IPS-18c (cell line): ENCODE data around the gene STT3A.
"Not testable (repeated sequence)": the region's sequence is repeated elsewhere in the genome, so short reads cannot be mapped to it uniquely, and the experiment has no call there.

Source experiments
- H3K4me3 ChIP-seq: 2 replicates; pipeline ENCODE4 v1.7.0; 2013; ENCODE audit warnings: low read depth, mild to moderate bottlenecking, low read length, moderate library complexity; ENCODE audit not compliant: insufficient read depth
- H3K9me3 ChIP-seq: one replicate; pipeline ENCODE4 v1.6.1; 2013; ENCODE audit warnings: mild to moderate bottlenecking, low read length, moderate library complexity; ENCODE audit not compliant: control insufficient read depth, insufficient read depth

The STT3A gene

DNA sequence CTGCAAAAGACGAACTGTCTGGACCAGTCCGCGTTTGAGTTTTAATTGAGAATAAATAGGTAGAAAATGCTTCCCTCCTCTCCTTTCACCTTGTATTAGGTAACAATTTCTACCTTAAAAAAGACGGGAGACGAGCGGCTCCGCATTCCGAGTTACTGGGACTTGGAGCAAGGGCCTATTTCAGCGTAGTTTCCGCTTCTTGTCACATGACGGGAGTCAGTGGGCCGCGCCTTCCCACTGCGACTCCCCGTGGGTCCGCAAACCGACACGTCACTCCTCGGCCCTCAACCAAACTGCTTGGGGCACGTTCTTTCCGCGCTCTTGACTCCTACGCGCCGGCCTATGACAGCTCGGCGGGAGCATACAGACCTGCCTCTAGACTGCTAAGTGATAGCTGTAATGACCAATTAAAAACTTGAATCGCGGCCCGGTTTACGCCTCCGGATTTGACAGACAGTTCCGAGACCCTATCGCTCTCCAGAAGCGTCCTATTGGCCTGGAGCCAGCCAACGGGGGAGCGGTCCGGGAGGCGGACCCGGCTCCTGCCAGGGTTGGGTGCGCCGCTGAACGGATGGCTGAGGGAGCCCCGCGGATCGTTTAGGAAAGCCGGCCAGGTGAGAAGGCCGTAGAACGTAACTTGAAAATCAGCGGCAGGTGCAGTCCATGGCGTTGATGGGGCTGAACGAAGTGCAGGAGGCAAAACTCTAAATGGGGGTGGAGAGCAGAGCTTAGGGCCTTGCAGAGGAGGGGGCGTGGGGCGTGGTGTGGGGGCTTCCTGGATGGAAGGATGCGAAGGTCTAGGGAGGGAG lies at the start of gene STT3A:
TSS of gene STT3A (plus strand) at position 548 of the 809 bp plus-strand sequence. CDS start 3,064 bp downstream, outside the sequence.
- Histone ChIP-seq H3K9me3 (no peaks in the 10 kb centered on the region), H3K4me3 (peak within 1 kb of the TSS; percentile 85)

DNA sequence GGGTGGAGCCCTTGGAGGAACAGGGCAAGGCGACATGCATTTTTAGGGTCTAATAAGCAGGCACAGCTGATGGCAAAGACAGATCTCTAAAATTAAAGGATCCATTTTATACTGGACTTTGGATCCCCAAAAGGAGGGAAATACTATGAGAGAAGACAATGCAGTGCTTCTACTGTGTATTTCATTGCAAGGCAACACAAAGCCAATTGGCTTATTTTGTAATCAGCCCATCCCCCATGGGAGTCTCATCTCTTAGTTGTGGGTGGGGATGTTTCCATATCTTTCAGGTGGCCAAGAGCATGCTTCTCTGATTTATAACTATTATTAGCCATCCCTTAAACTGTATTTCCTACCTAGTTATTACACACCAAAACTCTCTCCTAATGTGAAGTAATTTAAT lies 41.9 kb upstream of the STT3A start:
- H3K9me3 ChIP-seq = peaks cover 12% of the 10 kb centered on the region
- no peak overlapping the region for H3K4me3 ChIP-seq

DNA sequence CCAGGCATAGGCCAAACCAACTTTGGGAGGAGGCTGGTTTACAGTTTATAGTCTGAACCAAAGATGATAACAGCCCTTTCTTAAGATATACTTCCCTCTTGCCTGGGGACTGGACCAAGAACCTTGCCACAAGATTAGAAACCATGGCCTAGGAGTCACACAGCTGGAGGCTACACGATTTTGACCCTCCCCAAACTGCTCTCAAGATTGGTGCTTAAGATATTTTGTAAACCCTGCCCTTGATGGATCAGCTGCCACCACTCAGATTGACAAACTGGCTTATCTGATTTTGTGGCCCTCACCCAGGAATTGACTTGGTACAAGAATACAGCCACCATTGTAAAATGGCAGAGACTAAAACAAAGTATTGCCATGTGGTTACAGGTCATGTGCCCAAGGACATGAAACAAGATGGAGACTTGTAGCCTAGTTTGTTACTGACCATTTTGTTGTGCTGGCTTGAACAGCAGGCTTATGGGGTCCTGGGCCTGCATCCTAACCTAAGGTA lies 40.8 kb upstream of the STT3A start:
- Histone ChIP-seq H3K4me3 (no peak overlapping the region), H3K9me3 (peaks cover 12% of the 10 kb centered on the region)

DNA sequence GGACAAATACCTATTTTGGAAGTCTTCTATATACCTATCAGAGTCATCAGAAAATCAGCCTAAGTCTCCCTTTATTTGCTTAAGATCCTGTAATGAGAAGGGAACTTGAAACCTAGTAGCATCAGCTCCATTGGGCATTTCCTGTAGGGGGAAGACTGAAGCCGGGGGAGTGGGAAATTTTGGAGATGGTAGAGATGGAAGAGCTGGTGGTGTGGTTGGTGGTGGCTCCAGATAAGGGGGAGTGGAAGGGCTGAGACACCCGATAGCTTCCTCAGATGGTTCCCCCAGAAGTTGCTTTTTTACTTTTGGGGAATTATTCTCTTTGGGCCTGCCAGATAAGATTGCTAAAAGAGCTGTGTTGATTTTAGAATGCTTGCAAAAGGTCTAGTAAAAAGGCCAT lies 39.7 kb upstream of the STT3A start:
- H3K9me3 ChIP-seq = peaks cover 12% of the 10 kb centered on the region
- H3K4me3 ChIP-seq = no peak overlapping the region

DNA sequence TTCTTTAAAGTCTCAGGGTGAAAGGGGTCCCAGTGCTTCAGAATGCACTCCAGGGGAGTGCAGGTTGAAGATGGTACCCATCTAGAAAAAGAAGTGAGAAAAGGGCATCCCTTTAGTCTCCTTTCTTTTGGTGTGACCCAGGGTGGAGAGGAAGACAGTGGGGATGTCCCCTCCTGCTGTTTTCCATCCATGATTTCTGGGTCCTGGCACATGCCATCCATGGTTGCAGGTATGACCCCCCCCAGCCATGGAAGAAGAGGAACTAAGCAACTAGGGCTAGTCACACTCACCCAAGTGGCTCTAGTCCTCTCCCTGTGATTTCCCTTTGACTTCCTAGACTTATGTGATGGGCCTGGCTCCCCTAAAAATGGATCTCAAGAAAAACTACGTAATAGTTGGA lies 39.3 kb upstream of the STT3A start:
- Histone ChIP-seq H3K9me3 (peaks cover 12% of the 10 kb centered on the region), H3K4me3 (no peak overlapping the region)

DNA sequence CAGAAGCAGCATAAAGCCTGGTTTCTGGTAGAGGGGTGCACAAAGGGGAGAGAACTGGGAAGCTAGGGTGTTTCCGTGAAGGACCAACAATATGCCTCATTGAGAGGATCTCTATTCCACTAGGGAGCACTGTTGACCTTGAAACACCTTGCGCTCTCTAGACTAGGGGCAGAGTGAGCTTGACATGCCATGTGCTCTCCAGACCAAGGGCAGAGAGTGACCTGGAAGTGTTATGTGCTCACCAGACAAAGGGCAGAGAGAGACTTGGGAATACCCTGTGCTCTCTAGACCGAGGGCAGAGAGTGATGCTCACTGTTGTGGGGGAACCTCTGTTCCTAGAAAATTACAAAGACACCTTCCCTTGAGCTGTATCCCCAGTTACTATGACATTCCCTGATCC lies 38.6 kb upstream of the STT3A start:
- H3K9me3 ChIP-seq = peaks cover 12% of the 10 kb centered on the region
- H3K4me3 ChIP-seq = peak overlapping the region; percentile 15; the same call in 1 of the 2 replicates

DNA sequence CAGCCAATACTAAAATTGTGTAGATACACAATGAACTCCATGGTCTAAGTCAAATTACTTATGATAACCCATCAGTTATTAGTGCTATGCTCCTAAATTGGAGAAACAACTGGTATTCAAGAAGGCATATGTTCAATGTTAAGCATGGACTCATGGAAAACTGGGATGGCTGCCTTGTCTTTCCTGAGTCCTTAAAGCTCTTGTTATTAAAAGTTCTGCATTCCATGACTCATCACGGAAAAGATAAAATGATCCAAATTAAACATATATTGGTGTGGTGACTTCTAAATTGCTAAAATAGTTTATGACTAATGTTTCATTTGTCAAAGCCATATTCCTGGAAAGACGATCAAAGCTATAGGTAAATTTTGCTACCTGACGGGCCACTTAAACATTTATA lies 32.8 kb upstream of the STT3A start:
- Histone ChIP-seq H3K9me3 (no peaks in the 10 kb centered on the region), H3K4me3 (no peak overlapping the region)

DNA sequence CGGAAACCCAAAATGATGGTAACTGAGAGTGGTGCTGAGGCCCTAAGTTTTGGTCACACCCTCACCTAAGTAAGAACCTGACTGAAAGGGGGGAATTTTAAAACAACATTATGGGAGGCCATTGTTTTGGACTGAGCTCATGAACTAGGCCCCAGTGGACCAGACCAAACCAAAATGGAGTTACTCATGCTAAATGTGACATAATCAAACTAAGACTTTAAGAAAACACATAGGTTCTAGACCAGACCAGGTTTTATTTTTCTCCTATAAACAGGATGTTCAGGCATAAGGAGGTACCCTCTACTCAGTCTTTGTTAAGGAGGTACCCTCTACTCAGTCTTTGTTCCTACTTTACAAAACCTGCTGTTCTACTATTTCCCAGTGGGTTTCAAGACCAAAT lies 30.7 kb upstream of the STT3A start:
- Histone ChIP-seq H3K4me3 (no peak overlapping the region), H3K9me3 (no peaks in the 10 kb centered on the region)

DNA sequence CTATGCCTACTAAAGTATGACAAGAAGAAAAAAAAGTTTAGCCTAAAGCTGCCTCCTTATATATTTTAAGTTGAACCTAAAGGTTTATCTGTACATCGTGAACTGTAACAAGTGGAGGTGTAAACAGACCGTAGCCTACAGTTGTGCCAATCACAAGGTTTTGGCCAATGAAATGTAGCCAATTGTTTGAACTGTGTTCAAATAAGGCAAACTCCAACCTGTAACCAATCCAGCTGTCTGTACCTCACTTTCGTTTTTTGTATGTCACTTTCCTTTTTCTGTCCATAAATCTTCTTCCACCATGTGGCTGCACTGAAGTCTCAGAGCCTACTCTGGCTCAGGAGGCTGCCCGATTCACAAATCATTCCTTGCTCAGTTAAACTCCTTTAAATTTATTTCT lies 30.2 kb upstream of the STT3A start:
- Histone ChIP-seq H3K9me3 (no peaks in the 10 kb centered on the region), H3K4me3 (no peak overlapping the region)

DNA sequence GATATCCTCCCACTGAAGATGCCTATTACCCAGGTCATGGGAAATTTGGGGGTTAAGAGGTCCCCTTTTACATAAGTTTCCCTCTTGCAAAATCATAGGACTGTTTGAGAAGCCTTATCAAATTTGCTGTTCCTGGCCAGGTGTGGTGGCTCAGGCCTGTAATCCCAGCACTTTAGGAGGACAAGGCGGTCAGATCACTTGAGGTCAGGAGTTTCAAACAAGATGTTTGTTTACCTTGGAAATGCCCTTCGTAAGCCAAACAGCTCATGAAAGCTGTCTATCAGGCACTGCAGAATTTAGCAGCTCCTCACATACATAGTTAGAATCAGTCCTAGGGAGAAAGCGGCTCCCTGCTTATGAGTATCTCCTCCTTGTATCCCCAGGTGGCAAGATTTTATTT lies 28.3 kb upstream of the STT3A start:
- Histone ChIP-seq H3K9me3 (no peaks in the 10 kb centered on the region), H3K4me3 (no peak overlapping the region)

DNA sequence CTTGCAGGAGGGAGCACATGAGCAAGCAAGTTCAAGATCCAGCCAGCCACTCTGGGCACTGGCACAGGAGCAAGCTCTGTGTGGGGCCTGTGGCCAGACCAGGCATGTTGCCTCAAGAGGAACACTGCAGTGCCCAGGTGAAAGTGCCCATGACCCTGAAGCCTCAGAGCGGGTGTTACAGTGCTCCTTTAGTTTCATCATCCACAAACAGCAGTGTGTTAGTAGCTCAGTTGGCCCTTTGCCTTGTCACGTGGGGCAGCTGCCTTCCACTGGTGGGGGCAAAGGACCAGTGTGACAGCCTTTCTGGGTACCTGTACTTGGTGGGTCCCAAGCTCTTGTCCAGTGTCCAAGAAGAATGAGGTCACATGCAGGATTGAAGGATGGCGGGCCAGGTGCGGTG lies 26.4 kb upstream of the STT3A start:
- no peak overlapping the region for H3K4me3 ChIP-seq
- no peaks in the 10 kb centered on the region for H3K9me3 ChIP-seq

DNA sequence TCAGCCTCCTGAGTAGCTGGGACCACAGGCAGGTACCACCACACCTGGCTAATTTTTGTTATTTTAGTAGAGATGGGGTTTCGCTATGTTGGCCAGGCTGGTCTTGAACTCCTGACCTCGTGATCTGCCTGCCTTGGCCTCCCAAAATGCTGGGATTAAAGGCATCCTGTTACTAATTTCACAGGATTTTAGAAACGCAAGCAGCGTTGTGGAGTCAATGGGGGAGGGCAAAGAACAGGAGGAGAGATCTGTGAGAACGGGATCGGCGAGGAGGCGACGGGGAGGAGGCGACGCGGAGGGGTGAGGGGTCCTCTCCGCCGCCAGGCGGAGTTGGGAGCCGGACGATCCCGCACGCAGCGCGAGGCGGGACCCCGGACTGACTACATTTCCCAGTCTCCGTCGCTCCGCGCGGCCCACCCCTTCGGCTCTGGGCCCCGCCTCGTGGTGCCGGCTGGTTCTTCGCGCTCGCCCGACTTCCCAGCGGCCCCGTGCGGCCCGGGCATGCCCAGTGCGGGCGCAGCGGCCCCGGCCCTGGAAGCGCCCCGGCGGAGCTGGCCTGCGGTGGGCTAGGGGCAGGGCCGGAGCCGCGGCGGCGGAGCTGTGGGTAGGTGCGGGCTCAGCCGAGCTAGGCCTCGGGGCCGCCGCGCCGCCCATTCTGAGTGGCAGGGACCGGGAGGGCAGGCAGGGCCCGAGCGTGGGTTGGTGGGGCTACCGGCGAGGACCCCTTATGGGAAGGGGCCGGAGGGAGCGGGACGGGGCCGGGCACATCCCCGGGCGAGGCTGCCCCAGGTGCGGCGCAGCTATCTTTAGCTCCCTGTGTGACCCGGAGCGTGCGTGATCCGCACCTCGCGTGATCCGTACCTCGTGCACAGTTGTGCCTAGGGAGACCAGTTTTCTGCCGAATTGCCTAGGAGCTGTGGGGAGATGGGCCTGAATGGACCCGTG lies 23.4 kb upstream of the STT3A start, which contains the start of gene EI24:
TSS of gene EI24 (plus strand) at position 508 of the 945 bp plus-strand sequence. CDS start 3,051 bp downstream, outside the sequence.
- no peaks in the 10 kb centered on the region for H3K9me3 ChIP-seq
- peak within 1 kb of the TSS; percentile 96 for H3K4me3 ChIP-seq

DNA sequence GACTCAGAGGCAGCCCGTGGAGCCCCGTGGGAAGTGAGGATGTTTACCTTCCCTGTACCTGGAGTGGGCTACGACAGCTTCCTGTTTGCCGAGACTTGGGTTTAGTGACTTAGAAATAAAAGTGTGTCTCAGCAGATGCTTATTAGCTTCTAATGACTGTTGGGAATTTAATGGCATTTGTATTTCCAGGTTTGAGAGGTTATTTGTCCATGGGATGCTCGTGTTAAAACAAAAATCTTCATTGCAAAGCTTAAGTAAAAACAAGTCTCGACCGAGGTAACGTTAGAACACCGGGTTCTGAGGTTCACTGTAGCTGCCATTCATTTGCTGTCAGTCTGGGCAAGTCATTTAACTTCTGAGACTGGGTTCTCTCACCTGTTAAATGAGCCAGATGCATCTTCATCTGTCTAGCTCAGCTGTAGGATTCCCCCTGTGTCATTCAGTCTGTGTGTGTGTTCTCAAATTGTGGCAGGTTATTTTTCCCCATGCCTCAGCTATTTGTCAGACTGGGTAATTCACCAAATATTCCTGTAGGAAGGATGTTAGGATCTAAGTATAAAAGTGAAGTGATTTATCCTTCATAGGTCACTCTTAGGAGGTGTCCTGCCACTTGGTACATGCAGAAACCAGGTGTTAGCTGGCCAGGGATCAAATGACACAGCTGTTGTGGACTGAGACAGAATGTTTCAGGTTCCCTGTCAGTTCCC lies 22.6 kb upstream of the STT3A start:
- no peaks in the 10 kb centered on the region for H3K9me3 ChIP-seq
- peak overlapping the region; percentile 96 for H3K4me3 ChIP-seq

DNA sequence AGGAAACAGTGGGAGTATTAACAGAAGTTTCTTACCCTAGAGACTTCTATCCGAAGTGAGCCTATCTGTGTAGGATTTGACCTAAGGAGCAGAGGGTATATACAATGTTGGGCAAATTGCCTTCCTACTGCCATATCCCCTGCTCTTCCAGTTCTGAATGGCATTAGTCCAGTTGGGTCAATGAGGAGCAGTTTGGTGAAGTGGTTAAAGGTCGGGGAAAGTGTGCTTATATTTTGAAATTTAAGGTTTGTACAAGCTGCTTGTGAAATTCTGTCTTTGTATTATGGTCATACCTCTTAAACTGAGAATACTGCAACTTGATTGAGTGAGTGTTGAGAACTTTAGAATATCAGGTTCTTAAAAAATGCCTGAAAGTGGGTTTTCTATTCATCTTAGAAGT lies 21.7 kb upstream of the STT3A start:
- Histone ChIP-seq H3K4me3 (no peak overlapping the region), H3K9me3 (no peaks in the 10 kb centered on the region)

DNA sequence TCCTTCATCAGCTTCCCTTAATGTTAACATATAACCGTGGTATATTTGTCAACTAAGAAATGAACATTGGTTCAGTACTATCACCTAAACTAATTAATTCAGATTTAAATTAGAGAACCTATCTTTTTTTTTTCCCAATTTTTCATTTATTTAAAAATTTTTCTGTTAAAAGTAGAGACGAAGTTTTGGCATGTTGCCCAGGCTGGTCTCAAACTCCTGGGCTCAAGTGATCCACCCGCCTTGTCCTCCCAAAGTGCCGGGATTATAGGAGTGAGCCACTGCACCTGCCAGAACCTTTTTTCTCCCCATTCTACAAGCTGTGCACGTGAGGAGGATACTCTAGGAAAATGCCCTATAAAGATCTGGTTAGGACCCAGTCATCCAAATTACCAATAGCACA lies 19.7 kb upstream of the STT3A start:
- Histone ChIP-seq H3K4me3 (no peak overlapping the region), H3K9me3 (no peaks in the 10 kb centered on the region)

DNA sequence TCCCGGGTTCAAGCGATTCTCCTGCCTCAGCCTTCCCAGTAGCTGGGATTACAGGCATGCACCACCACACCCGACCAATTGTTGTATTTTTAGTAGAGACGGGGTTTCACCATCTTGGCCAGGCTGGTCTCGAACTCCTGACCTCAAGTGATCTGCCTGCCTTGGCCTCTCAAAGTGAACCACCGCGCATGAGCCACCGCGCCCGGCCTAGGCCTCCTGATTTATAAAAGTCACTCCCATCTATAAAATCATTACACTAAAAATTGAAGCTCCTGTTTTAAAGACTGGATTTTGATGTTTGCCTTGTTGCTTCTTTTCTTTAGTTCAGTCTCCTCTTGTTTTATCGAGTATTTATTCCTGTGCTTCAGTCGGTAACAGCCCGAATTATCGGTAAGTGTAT lies 15.5 kb upstream of the STT3A start:
- not testable (repeated sequence) for H3K9me3 ChIP-seq

DNA sequence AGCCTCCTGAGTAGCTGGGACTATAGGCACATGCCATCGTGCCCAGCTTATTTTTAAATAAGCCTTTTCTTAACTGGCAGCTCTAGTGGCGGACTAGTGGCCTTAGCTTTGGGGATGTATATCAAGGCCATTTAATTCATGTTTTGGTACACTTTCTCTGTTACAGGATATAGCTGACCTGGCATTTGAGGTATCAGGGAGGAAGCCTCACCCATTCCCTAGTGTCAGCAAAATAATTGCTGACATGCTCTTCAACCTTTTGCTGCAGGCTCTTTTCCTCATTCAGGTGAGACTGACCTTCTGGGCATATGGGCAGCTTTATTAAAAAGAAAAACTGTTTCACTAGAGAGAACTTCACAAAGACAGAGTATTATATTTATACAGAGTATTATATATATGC lies 13.9 kb upstream of the STT3A start:
- H3K4me3 ChIP-seq = no peak overlapping the region
- H3K9me3 ChIP-seq = no peaks in the 10 kb centered on the region

More for the DNA sequence above, 15.5 kb upstream of the STT3A start:
- H3K4me3 ChIP-seq = not testable (repeated sequence)
